HCT116 (cell line): ENCODE results near the gene NOS3. TPM values are rescaled to one million over a fixed set of nuclear protein-coding genes. Genes with fewer than 3 reads are reported as not detected.

Source experiments
- ATAC-seq: fragments of 200-7000 bp; cut with Tn5 transposase; 2 replicates; pipeline ENCODE4 v1.9.1; 2020; ENCODE audit warnings: mild to moderate bottlenecking, moderate library complexity
- BruUV-seq: library from RNA; stranded (reverse); fragments of 400-500 nt; replicated peaks from 2 replicates; lab custom pipeline; 2021; lab: Mats Ljungman, UMichigan
- CTCF ChIA-PET: fragments of 300-600 bp; sonication (Branson Sonifier 250); formaldehyde crosslinking; loops from one replicate; lab custom pipeline; 2021; ENCODE audit warnings: antibody characterized with exemption; lab: Charles Lee
- POLR2A ChIA-PET: fragments of 300-600, 350-600 bp; sonication (Branson Sonifier 250); formaldehyde crosslinking; loops from one replicate; lab custom pipeline; 2021; ENCODE audit warnings: antibody characterized with exemption; lab: Charles Lee
- RAD21 ChIA-PET, 2 experiments: fragments of 300-600 bp; sonication (Branson Sonifier 250); formaldehyde crosslinking; loops; one replicate each; lab custom pipeline; 2023; ENCODE audit warnings: low total read pairs in 2 of 2; ENCODE audit not compliant: uncharacterized antibody in 2 of 2, unreplicated experiment in 2 of 2, low non-redundant PET in 1 of 2; lab: Charles Lee
- DNase-seq: peaks from one replicate; pipeline ENCODE4 v3.0.0-alpha.2; 2010; ENCODE audit warnings: low read depth, low spot score
- H2AFZ ChIP-seq: fragments of 200-600 bp; shearing (Covaris generic), sonication (generic); 2 replicates; pipeline ENCODE4 v1.6.1; 2017; ENCODE audit warnings: low read depth, mixed run types, mixed read lengths, antibody characterized with exemption, low read length; ENCODE audit not compliant: poor library complexity, severe bottlenecking
- H3K27ac ChIP-seq: 2 replicates; pipeline ENCODE4 v1.5.1; 2012; ENCODE audit warnings: low read depth, low read length
- H3K27me3 ChIP-seq: fragments of 200-600 bp; sonication (generic); 2 replicates; pipeline ENCODE4 v1.6.1; 2016; ENCODE audit warnings: mixed run types, low read length, mixed read lengths; ENCODE audit not compliant: insufficient read depth
- H3K36me3 ChIP-seq, 2 experiments: fragments of 200-500 bp in 1 of 2; fragments of 200-600 bp in 1 of 2; sonication (Bioruptor generic) in 1 of 2; sonication (generic) in 1 of 2; 2 replicates each; pipeline versions ENCODE4 v1.5.1 to v1.6.1; 2014 to 2016; ENCODE audit warnings: low read length in 2 of 2, inconsistent platforms in 1 of 2, mixed read lengths in 1 of 2, mixed run types in 1 of 2; ENCODE audit not compliant: insufficient read depth in 2 of 2, control insufficient read depth in 1 of 2
- H3K4me1 ChIP-seq, 2 experiments: fragments of 200-600 bp in 1 of 2; sonication (generic) in 1 of 2; 2 replicates each; pipeline versions ENCODE4 v1.5.1 to v1.6.1; 2012 to 2017; ENCODE audit warnings: low read length in 2 of 2, inconsistent platforms in 1 of 2, mild to moderate bottlenecking in 1 of 2, mixed read lengths in 1 of 2, mixed run types in 1 of 2, moderate library complexity in 1 of 2; ENCODE audit not compliant: insufficient read depth in 2 of 2, control insufficient read depth in 1 of 2
- H3K4me2 ChIP-seq: fragments of 200-600 bp; sonication (generic); 2 replicates; pipeline ENCODE4 v1.6.1; 2017; ENCODE audit warnings: mixed run types, low read length, mixed read lengths
- H3K4me3 ChIP-seq, 2 experiments: fragments of 200-600 bp in 1 of 2; sonication (generic) in 1 of 2; replicated peaks in 1 of 2; 2 replicates each; pipeline ENCODE4 v1.5.1; 2011 to 2016; ENCODE audit warnings: low read length in 2 of 2, control low read depth in 1 of 2, low read depth in 1 of 2, mild to moderate bottlenecking in 1 of 2, mixed read lengths in 1 of 2, mixed run types in 1 of 2
- H3K79me2 ChIP-seq: fragments of 200-600 bp; sonication (generic); 2 replicates; pipeline ENCODE4 v1.6.1; 2017; ENCODE audit warnings: mild to moderate bottlenecking, mixed run types, low read length, moderate library complexity, mixed read lengths; ENCODE audit not compliant: insufficient read depth
- H3K9ac ChIP-seq: fragments of 200-600 bp; sonication (generic); 2 replicates; pipeline ENCODE4 v1.6.1; 2016; ENCODE audit warnings: low read length, mixed read lengths
- H3K9me2 ChIP-seq: fragments of 200-600 bp; sonication (generic), shearing (Covaris generic); 2 replicates; pipeline ENCODE4 v1.6.1; 2017; ENCODE audit warnings: mixed run types, mild to moderate bottlenecking, moderate library complexity; ENCODE audit not compliant: insufficient read depth
- H3K9me3 ChIP-seq, 2 experiments: fragments of 200-500 bp in 1 of 2; fragments of 200-600 bp in 1 of 2; sonication (Bioruptor generic) in 1 of 2; sonication (generic) in 1 of 2; 2 replicates each; pipeline ENCODE4 v1.6.1; 2014 to 2017; ENCODE audit warnings: low read length in 2 of 2, mixed read lengths in 2 of 2, inconsistent platforms in 1 of 2, low read depth in 1 of 2, mild to moderate bottlenecking in 1 of 2, mixed run types in 1 of 2, moderate library complexity in 1 of 2; ENCODE audit not compliant: control insufficient read depth in 1 of 2, insufficient read depth in 1 of 2
- H4K20me1 ChIP-seq: fragments of 200-600 bp; sonication (generic), shearing (Covaris generic); 2 replicates; pipeline ENCODE4 v1.6.1; 2017; ENCODE audit warnings: mixed run types, mild to moderate bottlenecking, moderate library complexity; ENCODE audit not compliant: insufficient read depth
- ATF3 ChIP-seq: IDR thresholded peaks from 2 replicates; pipeline ENCODE4 v1.6.1; 2012
- CBX3 ChIP-seq: IDR thresholded peaks from 2 replicates; pipeline ENCODE4 v1.6.1; 2012; ENCODE audit warnings: low read depth
- CEBPB ChIP-seq: IDR thresholded peaks from 2 replicates; pipeline ENCODE4 v1.6.1; 2012; ENCODE audit warnings: low read depth
- EGR1 ChIP-seq: IDR thresholded peaks from 2 replicates; pipeline ENCODE4 v1.6.1; 2012; ENCODE audit warnings: low read depth
- EZH2 ChIP-seq: fragments of 200-600 bp; sonication (generic); IDR thresholded peaks from 2 replicates; pipeline ENCODE4 v1.6.1; 2017; ENCODE audit warnings: antibody characterized with exemption, mixed run types
- EZH2phosphoT487 ChIP-seq: fragments of 200-600 bp; IDR thresholded peaks from 2 replicates; pipeline ENCODE4 v1.6.1; 2018; ENCODE audit warnings: antibody characterized with exemption, borderline replicate concordance
- JUND ChIP-seq: IDR thresholded peaks from 2 replicates; pipeline ENCODE4 v1.6.1; 2012
- MAX ChIP-seq: IDR thresholded peaks from 2 replicates; pipeline ENCODE4 v1.6.1; 2012
- SIN3A ChIP-seq: IDR thresholded peaks from 2 replicates; pipeline ENCODE4 v1.6.1; 2012; ENCODE audit warnings: low read depth
- SP1 ChIP-seq: IDR thresholded peaks from 2 replicates; pipeline ENCODE4 v1.6.1; 2012; ENCODE audit warnings: low read depth
- SRF ChIP-seq: IDR thresholded peaks from 2 replicates; pipeline ENCODE4 v1.6.1; 2012; ENCODE audit warnings: low read depth
- TCF7L2 ChIP-seq: IDR thresholded peaks from 2 replicates; pipeline ENCODE4 v1.7.0; 2011; ENCODE audit warnings: borderline replicate concordance, inconsistent platforms; ENCODE audit not compliant: insufficient read depth, insufficient read length; ENCODE audit errors: extremely low read depth
- ZBTB33 ChIP-seq: IDR thresholded peaks from 2 replicates; pipeline ENCODE4 v1.6.1; 2011; ENCODE audit warnings: mild to moderate bottlenecking, low read length, moderate library complexity; ENCODE audit not compliant: insufficient replicate concordance; ENCODE audit errors: extremely low read depth
- ZFX ChIP-seq: fragments of 450-650 bp; IDR thresholded peaks from 2 replicates; pipeline ENCODE4 v1.6.1; 2017
- ZNF274 ChIP-seq: fragments of 200-500 bp; sonication (Bioruptor generic); IDR thresholded peaks from 2 replicates; pipeline ENCODE4 v1.6.1; 2014; ENCODE audit warnings: mild to moderate bottlenecking, low read depth, low read length, inconsistent platforms
- intact Hi-C: fragments of 100-400 bp; cut with micrococcal nuclease; formaldehyde crosslinking; loops from 2 replicates; pipeline ENCODE4 v1.10.0; 2022
- total RNA-seq: library from RNA; stranded (reverse); gene quantifications from one replicate; pipeline ENCODE4 v1.2.1, GENCODE V29; 2021; ENCODE audit not compliant: unreplicated experiment
- TF ChIP-seq, protein P1 (sequence below), 3 experiments: fragments of 200-600 bp in 1 of 3; sonication (generic) in 1 of 3; IDR thresholded peaks in 2 of 3; conservative IDR thresholded peaks in 1 of 3; 2 replicates each; pipeline ENCODE4 v1.5.1; 2012 to 2017; ENCODE audit warnings: low read depth in 2 of 3, low read length in 2 of 3, antibody characterized with exemption in 1 of 3, borderline replicate concordance in 1 of 3, control low read depth in 1 of 3, mild to moderate bottlenecking in 1 of 3, mixed read lengths in 1 of 3, mixed run types in 1 of 3, moderate library complexity in 1 of 3; ENCODE audit not compliant: insufficient read depth in 1 of 3
- TF ChIP-seq, protein P2 (sequence below): IDR thresholded peaks from 2 replicates; pipeline ENCODE4 v1.6.1; 2012; ENCODE audit warnings: low read depth

Gene NOS3
- total RNA-seq, 1 experiment from 2014 or later: 35.8 TPM

GRCh38 chr7:150994838-150995510 lies 4.2 kb downstream of the NOS3 start:
- H3K4me2 ChIP-seq: no peak overlapping the region
- intact Hi-C loops: no loop called here
- no peak overlapping the region for H3K9ac ChIP-seq

More at GRCh38 chr7:150994838-150995510, 4.2 kb downstream of the NOS3 start:
- no TSS peak for BruUV-seq
- DNase-seq: no peak
- TF ChIP-seq ZBTB33 (no peak), ATF3 (no peak), EGR1 (no peak), EZH2 (no peak), MAX (no peak), ZNF274 (no peak), SP1 (no peak), CEBPB (no peak), SIN3A (no peak), ZFX (no peak), CBX3 (no peak), TCF7L2 (no peak), EZH2phosphoT487 (no peak), JUND (no peak), SRF (no peak)
- TF ChIP-seq, protein P1, sequence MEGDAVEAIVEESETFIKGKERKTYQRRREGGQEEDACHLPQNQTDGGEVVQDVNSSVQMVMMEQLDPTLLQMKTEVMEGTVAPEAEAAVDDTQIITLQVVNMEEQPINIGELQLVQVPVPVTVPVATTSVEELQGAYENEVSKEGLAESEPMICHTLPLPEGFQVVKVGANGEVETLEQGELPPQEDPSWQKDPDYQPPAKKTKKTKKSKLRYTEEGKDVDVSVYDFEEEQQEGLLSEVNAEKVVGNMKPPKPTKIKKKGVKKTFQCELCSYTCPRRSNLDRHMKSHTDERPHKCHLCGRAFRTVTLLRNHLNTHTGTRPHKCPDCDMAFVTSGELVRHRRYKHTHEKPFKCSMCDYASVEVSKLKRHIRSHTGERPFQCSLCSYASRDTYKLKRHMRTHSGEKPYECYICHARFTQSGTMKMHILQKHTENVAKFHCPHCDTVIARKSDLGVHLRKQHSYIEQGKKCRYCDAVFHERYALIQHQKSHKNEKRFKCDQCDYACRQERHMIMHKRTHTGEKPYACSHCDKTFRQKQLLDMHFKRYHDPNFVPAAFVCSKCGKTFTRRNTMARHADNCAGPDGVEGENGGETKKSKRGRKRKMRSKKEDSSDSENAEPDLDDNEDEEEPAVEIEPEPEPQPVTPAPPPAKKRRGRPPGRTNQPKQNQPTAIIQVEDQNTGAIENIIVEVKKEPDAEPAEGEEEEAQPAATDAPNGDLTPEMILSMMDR (IDR thresholded peaks at IDR 0.05 in 2 of 3, conservative IDR thresholded peaks at IDR 0.05 in 1 of 3; ENCODE audit: borderline replicate concordance in 1 of 3, insufficient read depth in 1 of 3, low read depth in 2 of 3, low read length in 2 of 3): no peak
- TF ChIP-seq, protein P2, sequence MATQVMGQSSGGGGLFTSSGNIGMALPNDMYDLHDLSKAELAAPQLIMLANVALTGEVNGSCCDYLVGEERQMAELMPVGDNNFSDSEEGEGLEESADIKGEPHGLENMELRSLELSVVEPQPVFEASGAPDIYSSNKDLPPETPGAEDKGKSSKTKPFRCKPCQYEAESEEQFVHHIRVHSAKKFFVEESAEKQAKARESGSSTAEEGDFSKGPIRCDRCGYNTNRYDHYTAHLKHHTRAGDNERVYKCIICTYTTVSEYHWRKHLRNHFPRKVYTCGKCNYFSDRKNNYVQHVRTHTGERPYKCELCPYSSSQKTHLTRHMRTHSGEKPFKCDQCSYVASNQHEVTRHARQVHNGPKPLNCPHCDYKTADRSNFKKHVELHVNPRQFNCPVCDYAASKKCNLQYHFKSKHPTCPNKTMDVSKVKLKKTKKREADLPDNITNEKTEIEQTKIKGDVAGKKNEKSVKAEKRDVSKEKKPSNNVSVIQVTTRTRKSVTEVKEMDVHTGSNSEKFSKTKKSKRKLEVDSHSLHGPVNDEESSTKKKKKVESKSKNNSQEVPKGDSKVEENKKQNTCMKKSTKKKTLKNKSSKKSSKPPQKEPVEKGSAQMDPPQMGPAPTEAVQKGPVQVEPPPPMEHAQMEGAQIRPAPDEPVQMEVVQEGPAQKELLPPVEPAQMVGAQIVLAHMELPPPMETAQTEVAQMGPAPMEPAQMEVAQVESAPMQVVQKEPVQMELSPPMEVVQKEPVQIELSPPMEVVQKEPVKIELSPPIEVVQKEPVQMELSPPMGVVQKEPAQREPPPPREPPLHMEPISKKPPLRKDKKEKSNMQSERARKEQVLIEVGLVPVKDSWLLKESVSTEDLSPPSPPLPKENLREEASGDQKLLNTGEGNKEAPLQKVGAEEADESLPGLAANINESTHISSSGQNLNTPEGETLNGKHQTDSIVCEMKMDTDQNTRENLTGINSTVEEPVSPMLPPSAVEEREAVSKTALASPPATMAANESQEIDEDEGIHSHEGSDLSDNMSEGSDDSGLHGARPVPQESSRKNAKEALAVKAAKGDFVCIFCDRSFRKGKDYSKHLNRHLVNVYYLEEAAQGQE: no peak
- TF ChIP-seq, all 23 proteins: peak for 0
- CTCF ChIA-PET: interaction anchor here (1.2 to 3.9 kb wide), 2 partner anchors 14 to 25 kb away, joined by 3 to 21 read pairs; no protein-coding TSS in a partner anchor
- H3K9me3 ChIP-seq: peaks cover 5 to 12% of the 10 kb centered on the region in 2 experiments; a peak in 2 of 4 replicates
- POLR2A ChIA-PET: no interaction called here
- no peak overlapping the region for H3K27ac ChIP-seq
- no peaks in the 10 kb centered on the region for H3K27me3 ChIP-seq
- peaks cover 0 to 25% of the 10 kb centered on the region in 2 experiments; a peak in 2 of 4 replicates for H3K4me1 ChIP-seq
- no peaks in the 10 kb centered on the region for H3K9me2 ChIP-seq
- no peak overlapping the region for H3K4me3 ChIP-seq
- ATAC-seq: no peak
- H3K79me2 ChIP-seq: no peaks in the 10 kb centered on the region
- no peak overlapping the region for H2AFZ ChIP-seq
- RAD21 ChIA-PET: no interaction called here
- no peaks in the 10 kb centered on the region for H3K36me3 ChIP-seq
- no peaks in the 10 kb centered on the region for H4K20me1 ChIP-seq
